ENCODE data around the gene POC1A.

POC1A gene

GRCh38 chr3:52063026-52063723, 91.0 kb downstream of the POC1A start:
- no peak for DNase-seq (ENCODE audit: low read depth)

DNA sequence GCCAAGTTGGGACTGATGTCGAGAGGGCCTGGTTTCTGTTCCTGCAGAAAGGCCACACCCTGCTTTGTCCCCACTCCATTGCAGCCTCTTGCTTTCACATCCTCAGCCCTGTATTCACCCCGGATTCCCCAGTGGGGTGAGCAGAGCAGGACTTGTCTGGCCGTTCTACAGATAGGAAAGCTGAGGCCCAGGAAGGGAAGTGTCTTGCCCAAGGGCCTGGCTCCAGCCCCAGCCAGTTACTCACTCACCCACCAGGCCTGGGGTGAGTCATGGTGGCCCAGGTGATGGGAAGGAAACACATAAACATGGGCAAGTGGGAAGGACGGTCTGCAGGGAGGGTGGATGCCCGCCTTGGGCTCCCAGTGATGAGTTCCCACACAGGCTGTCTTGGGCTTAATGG, 91.7 kb downstream of the POC1A start:
- DNase-seq (ENCODE audit: low read depth) = no peak

DNA sequence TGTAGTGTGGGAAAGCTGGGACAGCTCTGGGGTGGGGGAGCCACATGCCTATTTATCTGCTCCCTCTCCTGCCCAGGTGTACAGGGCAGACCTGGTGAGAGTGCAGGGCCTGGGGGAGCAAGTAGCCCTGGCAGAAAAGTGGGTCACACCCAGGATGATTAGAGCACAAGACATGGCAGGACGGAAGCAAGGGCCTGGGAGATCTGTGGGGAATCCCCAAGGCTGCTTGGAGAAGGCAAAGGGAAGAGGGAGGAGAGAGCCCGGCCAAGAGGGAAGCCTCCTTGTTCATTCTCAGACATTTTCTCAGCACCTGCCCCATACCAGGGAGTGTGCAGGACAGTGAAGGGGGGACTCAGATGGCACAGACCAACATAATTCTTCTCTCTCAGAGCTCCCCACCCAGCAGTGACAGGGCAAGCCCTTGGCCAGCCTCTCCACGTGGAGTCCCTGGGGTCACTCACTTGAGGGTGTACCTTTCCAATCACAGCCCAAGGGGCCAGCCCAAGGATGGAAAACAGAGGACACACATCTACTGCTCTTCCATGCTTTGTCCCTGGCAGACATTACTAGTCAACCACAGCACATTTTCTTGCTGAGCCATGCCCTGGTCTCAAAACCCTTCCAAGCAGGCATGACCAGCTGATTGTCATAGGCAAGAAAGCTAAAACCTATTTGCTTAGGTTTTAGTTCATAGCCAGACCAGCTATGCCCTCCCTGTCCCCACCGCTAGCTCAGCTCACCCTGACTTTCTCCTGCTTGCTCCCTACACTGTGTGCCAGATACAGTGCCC, 92.9 kb downstream of the POC1A start:
- DNase-seq (ENCODE audit: low read depth) = no peak

- DNase-seq (ENCODE audit: low read depth) = no peak
Measured at GRCh38 chr3:52059781-52060180, 94.4 kb downstream of the POC1A start.

DNA sequence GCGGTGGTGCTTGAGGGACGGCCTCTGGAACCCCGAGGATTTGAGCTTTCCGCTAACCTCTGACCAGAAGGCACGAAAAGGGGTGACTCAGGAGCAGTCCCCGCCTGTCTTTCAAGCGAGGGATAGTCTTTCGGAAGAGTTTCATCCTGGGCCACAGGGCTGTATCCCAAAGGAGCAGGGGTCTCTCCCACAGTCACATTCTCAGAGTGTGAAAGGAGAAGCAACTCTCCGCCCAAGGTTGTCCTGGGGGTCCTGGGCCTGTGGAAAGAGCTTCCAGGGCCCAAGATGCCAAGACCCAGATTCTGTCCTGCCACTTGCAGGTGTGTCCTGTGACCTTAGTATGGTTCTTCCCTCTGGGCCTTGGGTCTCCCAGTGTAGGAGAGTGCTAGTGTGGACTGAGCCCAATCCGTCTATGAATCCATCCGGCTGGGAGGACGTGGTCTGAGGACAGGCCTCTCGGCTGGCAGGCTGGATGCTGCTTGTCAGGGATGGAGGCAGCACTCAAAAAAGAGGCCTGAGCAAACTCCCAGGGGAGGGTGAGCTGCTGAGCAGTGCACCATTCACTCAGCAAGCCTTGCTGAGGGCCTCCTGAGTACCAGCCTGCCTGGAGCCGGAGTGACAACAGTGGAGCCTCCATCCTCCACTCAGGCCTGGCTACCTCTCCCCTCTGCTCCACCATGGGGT, 96.3 kb downstream of the POC1A start:
- DNase-seq (ENCODE audit: low read depth) = no peak

GRCh38 chr3:52056968-52057811, 97.0 kb downstream of the POC1A start:
- peak; percentile 99 for DNase-seq (ENCODE audit: low read depth)

- peak; percentile 79 for DNase-seq (ENCODE audit: low read depth)
Measured at GRCh38 chr3:52056521-52056967, 97.7 kb downstream of the POC1A start, which contains the start of gene DUSP7. Gene DUSP7, minus strand, starts transcription at chr3:52056571. Its CDS starts 205 bp downstream, at chr3:52056366.

DNA sequence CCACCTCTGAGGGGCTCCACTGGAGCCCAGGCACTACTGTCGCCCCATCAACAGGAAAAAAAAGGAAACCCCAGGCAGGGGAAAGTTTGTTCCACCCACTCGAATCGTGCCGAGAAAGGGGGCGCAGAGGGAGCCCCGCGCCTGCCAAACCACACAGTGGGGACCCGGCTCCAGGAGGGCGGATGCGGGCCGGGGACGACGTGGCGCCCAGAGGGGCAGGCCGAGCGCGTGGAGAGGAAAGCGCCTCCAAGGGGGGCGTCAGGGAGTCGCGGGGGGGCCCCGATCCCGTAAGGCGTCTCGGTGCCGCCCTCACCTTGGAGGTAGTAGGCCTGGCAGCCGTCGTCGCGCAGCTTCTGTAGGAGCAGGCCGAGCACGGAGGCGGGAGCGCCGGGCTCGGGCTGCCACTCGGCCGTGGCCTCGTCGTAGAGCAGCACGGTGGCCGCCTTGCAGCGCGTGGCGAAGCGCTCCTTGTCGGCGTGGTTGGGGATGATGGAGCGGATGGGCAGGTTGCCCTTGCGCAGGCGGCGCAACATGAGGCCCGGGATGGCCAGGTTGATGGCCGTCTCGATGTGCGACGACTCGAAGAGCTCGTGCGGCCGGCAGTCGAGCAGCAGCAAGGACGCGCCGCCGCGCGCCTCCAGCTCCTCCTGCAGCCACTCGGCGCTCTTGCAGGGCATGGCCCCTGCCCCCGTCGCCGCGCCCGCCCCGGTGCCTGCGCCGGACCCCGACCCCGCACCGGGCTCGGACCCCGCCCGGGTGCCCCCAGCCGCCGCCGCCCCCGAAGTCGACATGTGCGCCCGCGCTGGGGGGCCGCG, 98.5 kb downstream of the POC1A start:
- peak; percentile 52 for DNase-seq (ENCODE audit: low read depth)

DNA sequence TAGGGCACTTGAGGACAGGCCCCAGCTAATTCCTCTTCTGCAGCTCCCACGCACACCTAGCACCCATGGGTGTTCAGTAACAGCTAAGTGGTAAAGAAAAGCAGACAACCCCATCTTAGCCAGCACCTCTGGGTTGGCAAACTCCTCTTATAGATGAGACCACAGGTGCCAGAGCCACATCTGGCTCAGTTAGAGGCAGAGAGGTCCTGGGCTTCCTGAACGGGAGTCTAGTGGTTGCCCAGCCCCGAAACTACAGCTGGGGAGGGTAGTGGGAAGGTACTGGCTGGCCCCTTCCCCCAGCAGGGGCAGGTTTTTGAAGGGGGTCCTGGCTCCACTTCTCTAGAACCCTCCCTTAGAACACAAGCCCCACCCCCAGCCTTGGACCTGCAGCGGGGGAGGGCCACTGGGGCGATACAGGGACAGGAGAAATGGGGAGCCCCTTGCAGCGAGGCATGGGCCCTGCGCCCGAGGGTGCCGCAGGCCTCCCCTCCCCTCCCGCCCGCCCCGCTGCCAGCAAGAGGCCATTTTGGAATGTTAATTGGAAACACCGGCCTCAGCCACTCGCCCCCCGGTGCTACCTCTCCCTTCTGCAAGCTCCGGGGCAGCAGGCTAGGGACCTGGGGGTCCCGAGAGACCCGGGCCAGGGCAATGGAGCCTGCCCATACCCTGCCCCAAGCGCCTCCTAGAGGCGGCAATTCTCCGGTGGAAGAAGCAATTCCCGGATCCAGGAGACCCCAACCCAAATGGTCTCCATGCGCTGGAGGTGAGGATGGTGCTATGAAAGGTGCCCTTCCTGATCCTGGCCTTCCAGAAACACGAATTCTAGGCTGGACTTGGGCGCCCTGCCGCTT, 99.3 kb downstream of the POC1A start:
- no peak for DNase-seq (ENCODE audit: low read depth)

DNA sequence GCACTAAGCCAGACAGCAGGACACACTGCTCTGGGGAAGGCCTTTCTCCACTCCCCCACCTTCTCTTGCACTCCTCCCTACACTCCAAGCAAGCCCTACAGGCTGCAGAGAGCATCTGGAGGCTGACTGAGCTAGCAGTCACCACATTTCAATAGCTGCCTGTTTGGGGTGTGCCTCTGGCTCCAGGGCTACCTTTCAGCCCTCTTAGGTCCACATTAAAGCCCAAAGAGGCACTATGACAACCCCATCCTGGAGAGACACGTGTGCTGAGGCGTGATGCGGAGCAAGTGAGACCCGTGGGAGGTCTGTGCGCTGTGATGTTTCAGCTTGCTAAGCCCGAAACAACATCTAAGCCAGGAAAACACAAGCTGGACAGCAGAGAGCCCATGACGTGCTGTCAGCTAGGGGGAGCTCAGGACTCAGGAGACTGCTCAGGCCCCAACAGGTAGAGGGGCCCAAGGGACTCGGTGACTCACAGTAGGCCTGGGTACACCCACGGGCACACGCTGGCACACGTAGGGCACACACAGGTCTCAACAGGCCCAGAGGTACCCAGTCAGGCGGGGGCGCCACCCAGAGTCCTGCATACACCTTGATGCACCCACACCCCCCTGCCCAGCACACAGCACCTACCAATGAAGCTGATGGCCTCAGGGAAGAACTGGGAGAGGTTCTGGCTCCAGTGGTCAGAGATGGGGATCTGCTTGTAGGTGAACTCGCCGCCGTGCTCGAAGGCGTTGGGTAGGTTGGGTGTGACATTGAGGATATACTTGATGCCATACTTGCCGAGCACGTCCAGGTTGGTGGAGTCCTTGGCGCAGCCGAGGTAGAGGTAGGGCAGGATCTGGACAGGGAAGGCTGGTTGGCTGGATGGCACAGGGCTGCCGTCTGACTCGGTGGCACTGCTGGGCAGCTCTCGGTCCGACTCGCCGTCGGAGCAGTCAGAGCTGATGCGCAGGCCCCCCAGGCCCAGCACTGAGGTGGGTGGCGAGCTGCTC, 100.6 kb downstream of the POC1A start:
- peak; percentile 32 for DNase-seq (ENCODE audit: low read depth)

DNA sequence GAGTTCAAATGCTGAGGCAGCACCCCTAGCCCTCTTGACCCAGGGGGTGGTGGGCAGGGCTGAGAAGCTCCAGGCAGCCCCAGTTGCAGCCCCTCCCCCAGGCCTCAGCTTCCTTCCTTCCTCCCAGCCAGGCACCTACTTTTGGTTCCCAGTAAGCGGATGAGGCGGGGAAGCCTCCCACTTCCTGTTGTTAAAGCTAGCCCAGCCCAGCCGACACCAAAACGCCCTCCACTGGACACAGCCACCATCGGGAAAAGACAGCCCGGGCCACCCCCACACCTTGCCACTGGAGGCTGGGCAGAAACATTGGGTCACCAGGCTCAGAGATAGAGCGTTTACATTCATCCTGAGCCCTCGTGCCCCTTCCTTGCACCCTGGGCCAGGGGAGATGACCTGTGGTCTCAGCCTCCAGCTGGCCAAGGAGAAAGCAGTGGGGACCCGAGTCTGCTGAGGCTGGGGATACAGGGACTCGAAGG, 101.4 kb downstream of the POC1A start:
- no peak for DNase-seq (ENCODE audit: low read depth)

DNA sequence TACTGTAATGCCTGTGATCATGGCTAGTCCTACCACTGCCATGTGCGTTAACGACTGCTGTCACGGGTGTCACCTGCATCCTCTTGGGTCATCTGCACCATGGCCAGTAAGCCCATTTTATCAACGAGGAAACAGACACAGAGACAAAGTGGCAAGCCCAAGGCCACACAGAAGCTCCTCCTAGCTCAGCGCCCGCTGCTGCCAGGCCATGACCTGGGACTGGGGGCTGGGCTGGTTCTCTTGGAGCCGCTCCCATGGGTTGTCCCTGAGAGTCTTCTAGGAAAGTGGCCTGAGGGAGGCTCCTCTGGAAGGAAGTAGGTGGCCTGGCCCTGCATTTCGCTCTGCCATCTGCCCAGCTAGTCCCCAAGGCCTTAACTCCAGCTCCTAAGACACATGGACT, 102.8 kb downstream of the POC1A start:
- DNase-seq (ENCODE audit: low read depth) = no peak

GRCh38 chr3:52050571-52050970, 103.7 kb downstream of the POC1A start:
- DNase-seq (ENCODE audit: low read depth) = no peak

GRCh38 chr3:52049503-52049902, 104.7 kb downstream of the POC1A start:
- DNase-seq (ENCODE audit: low read depth) = no peak

DNA sequence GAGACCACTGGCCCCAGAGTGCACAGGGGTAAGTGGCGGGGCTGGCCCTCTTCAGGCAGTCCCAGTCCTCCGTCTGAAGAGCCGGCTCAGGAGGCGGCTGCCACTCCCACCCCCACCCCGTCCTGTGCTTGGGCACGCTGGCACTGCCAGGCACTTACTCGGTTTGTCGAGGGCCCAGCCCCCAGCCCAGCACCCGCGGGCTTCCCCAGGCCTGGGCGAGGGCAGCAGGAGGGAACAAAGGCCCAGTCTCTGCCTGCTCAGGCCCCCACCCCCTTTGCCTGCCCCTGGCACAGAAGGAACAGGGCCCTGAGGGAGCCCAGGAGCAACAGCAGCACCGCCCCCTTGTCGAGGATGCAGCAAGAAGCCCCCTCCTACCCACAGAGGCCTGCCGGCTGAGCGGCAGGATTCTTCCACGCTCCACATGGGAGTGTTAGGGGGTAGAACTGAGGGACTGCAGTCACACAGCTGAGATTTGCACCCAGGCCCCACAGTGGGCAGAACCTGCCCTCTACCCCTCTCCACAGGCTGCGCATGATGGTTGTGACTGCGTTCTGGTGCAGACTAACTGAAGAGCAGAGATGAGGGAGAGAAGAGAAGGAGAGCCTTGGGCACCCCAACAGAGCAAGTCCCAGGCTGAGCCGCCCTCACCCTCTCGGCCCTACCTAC, 106.8 kb downstream of the POC1A start:
- no peak for DNase-seq (ENCODE audit: low read depth)

GRCh38 chr3:52046902-52047239, 107.4 kb downstream of the POC1A start:
- DNase-seq (ENCODE audit: low read depth) = no peak

GRCh38 chr3:52046186-52046901, 107.9 kb downstream of the POC1A start:
- DNase-seq (ENCODE audit: low read depth) = no peak
